C4-2B (cell line): Measurements from ENCODE around the gene RNF148.

Source experiments
- CTCF ChIP-seq: fragments of 450-650 bp; conservative IDR thresholded peaks from 2 replicates; pipeline ENCODE4 v1.5.1; 2017; ENCODE audit warnings: mild to moderate bottlenecking
- ZFX ChIP-seq: fragments of 450-650 bp; IDR thresholded peaks from 2 replicates; pipeline ENCODE4 v1.6.1; 2017

DNA sequence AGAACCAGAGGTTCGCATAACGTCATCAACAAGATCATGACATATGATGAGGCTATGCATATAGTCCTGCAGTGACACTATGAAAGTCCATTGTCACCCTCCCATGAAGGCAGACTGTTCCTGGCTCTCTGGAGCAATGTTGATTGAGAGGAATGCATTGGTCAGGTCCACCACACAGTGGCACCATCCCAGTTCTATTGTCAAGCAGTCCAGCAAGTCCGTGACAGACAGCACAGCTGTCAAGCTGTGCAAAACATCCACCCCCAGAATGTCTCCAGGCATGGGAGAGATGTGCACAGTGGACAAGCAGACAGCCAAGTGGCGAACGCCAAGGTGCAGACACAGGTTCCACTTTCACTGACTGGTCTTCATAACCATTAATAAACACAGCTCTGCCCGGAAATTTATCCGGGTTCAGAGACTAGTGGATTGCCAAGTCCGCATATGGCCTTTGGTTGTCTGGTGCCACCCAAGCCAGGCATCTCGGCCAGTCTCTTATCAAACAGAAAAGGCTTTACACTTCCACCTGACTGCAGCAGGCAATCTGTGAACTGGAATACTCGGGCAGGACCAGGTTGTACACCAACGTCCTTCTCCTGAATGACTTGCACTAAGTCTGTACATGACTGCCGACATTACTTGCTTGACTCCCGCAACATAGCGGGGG, 11.0 kb downstream of the RNF148 start:
- TF ChIP-seq CTCF (no peak), ZFX (no peak)
